ENCODE measurements around the gene SCAI. TPM values are rescaled to one million over a fixed set of nuclear protein-coding genes. Genes with fewer than 3 reads are reported as not detected.

Gene SCAI
- total RNA-seq (10 to 100 TPM in 3 of 7 donors, 1 to 10 TPM in 4; 5.4 to 19.6 (median 8.3) TPM), polyA plus RNA-seq (1 to 10 TPM; 1.6 to 1.9 (median 1.8) TPM)
- long read RNA-seq, donor 1 = 0 reads
- long read RNA-seq, donor 2 = 0 reads

GRCh38 chr9:125143377-125144090 lies at the start of gene SCAI:
SCAI (minus strand) TSS chr9:125143528; CDS start chr9:125143437, 91 bp downstream.
- intact Hi-C loops (cut with DNase I; ENCODE audit: low total_unique reads) = loop anchor here (10.0 kb wide), 2 partner anchors 199 to 289 kb away; partner anchors contain the start of genes GOLGA1 and WDR38
- Histone ChIP-seq H3K4me3 (peak within 1 kb of the TSS; percentile 56 to 91 (median 80)), H3K27ac (peak within 1 kb of the TSS in 7 of 8 donors; percentile 42 to 86 (median 77)), H3K36me3 (peaks cover 0 to 15% (median 0%) of the 10 kb centered on the region in 6 donors), H3K9me3 (no peaks in the 10 kb centered on the region), H3K27me3 (replicated peaks in 1 of 7) (no peaks in the 10 kb centered on the region), H3K4me1 (peaks cover 11 to 40% (median 17%) of the 10 kb centered on the region in 6 donors)
- TF ChIP-seq, protein P1, sequence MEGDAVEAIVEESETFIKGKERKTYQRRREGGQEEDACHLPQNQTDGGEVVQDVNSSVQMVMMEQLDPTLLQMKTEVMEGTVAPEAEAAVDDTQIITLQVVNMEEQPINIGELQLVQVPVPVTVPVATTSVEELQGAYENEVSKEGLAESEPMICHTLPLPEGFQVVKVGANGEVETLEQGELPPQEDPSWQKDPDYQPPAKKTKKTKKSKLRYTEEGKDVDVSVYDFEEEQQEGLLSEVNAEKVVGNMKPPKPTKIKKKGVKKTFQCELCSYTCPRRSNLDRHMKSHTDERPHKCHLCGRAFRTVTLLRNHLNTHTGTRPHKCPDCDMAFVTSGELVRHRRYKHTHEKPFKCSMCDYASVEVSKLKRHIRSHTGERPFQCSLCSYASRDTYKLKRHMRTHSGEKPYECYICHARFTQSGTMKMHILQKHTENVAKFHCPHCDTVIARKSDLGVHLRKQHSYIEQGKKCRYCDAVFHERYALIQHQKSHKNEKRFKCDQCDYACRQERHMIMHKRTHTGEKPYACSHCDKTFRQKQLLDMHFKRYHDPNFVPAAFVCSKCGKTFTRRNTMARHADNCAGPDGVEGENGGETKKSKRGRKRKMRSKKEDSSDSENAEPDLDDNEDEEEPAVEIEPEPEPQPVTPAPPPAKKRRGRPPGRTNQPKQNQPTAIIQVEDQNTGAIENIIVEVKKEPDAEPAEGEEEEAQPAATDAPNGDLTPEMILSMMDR (IDR thresholded peaks at IDR 0.05 in 8 of 11, conservative IDR thresholded peaks at IDR 0.05 in 3 of 11) = peak; percentile 98 to 100 (median 99)
- TF ChIP-seq POLR2A (IDR thresholded peaks at IDR 0.05) (peak in 1 of 3 donors; percentile 66), POLR2AphosphoS5 (IDR thresholded peaks at IDR 0.05) (peak; percentile 68 to 87 (median 82))
- 0 to 1% (median 1%) methylated on average over 27 to 46 of the region's 46 CpGs for WGBS, 5 donors
- peak; percentile 99 for DNase-seq

DNA sequence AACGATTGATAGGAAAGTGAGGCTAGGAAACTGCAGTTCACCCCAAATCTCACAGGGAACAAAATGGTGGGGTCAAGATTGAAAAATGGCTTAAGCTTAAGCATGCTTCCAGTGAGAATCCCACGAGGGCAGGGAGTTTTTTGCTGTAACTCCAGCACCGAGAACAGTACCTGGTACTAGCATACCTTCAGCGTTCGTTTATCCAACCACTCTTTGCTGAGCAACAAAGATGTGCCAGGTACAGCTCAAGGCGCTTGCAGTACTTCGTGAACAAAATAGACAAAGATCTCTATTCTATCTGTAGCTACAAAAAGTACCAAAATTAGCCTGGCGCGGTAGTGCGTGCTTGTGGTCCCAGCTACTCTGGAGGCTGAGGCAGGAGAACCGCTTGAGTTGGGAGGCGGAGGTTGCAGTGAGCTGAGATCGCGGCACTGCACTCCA lies 47.1 kb upstream of the SCAI start:
- Histone ChIP-seq H3K4me1 (peaks cover 27 to 79% (median 57%) of the 10 kb centered on the region in 6 donors), H3K27me3 (replicated peaks in 1 of 7) (no peaks in the 10 kb centered on the region), H3K9me3 (no peaks in the 10 kb centered on the region), H3K4me3 (peak overlapping the region; percentile 86 to 98 (median 92)), H3K36me3 (peaks cover 0 to 6% (median 0%) of the 10 kb centered on the region in 6 donors), H3K27ac (peak overlapping the region; percentile 93 to 97 (median 95))
- WGBS, 5 donors = 60 to 74% (median 64%) methylated on average over 14 of the region's 14 CpGs
- no peak for TF ChIP-seq POLR2A (IDR thresholded peaks at IDR 0.05)
- TF ChIP-seq, protein P1 (IDR thresholded peaks at IDR 0.05 in 8 of 11, conservative IDR thresholded peaks at IDR 0.05 in 3 of 11) = no peak
- TF ChIP-seq POLR2AphosphoS5 (IDR thresholded peaks at IDR 0.05) = no peak
- peak; percentile 76 for DNase-seq
- intact Hi-C loops (cut with DNase I; ENCODE audit: low total_unique reads) = no loop called here

- Histone ChIP-seq H3K36me3 (peaks cover 0 to 11% (median 0%) of the 10 kb centered on the region in 6 donors), H3K9me3 (no peaks in the 10 kb centered on the region), H3K4me3 (peak within 1 kb of the TSS; percentile 86 to 98 (median 92)), H3K4me1 (peaks cover 27 to 79% (median 56%) of the 10 kb centered on the region in 6 donors), H3K27me3 (replicated peaks in 1 of 7) (no peaks in the 10 kb centered on the region), H3K27ac (peak within 1 kb of the TSS; percentile 93 to 97 (median 95))
- WGBS, 5 donors = 0 to 1% (median 0%) methylated on average over 35 to 82 of the region's 82 CpGs
- TF ChIP-seq POLR2A (IDR thresholded peaks at IDR 0.05) (peak in 2 of 3 donors; percentile 22 to 66), POLR2AphosphoS5 (IDR thresholded peaks at IDR 0.05) (peak; percentile 93 to 97 (median 94))
- TF ChIP-seq, protein P1 (IDR thresholded peaks at IDR 0.05 in 8 of 11, conservative IDR thresholded peaks at IDR 0.05 in 3 of 11) = peak; percentile 75 to 97 (median 84)
- intact Hi-C loops (cut with DNase I; ENCODE audit: low total_unique reads) = no loop called here
- peak; percentile 99 for DNase-seq
Observed at GRCh38 chr9:125189361-125190289, 46.3 kb upstream of the SCAI start, which contains the start of gene PPP6C. PPP6C (minus strand) TSS chr9:125189803; CDS start chr9:125189718, 85 bp downstream.

Data from spleen (tissue), 13 donors.